Measurements from ENCODE around the gene SULF2. TPM values are rescaled to one million over a fixed set of nuclear protein-coding genes. Genes with fewer than 3 reads are reported as not detected.

Gene SULF2
- total RNA-seq, 1 experiment from 2014 or later: 0.69 TPM

GRCh38 chr20:47635256-47635655 is 150.0 kb downstream of the SULF2 start:
- Histone ChIP-seq H3K4me3 (ENCODE audit: low read depth, low read length, poor library complexity, severe bottlenecking) (no peak overlapping the region), H3K4me1 (ENCODE audit: insufficient read depth, low read length, poor library complexity, severe bottlenecking) (no peaks in the 10 kb centered on the region), H3K9me3 (ENCODE audit: low read depth, low read length, poor library complexity, severe bottlenecking) (no peaks in the 10 kb centered on the region), H3K27me3 (replicated peaks; ENCODE audit: insufficient read depth, low read depth, low read length, poor library complexity) (no peaks in the 10 kb centered on the region), H3K27ac (ENCODE audit: low read depth, low read length, poor library complexity, severe bottlenecking) (no peak overlapping the region), H3K36me3 (ENCODE audit: insufficient read depth, low read length, poor library complexity, severe bottlenecking) (peaks cover 14% of the 10 kb centered on the region)
- no TSS peak for BruUV-seq (replicated peaks)
- DNase-seq (ENCODE audit: low spot score): no peak
- TF ChIP-seq EZH2 (IDR thresholded peaks at IDR 0.05; ENCODE audit: borderline replicate concordance, low read depth, low read length, poor library complexity, severe bottlenecking): no peak
- TF ChIP-seq CTCF (conservative IDR thresholded peaks at IDR 0.05; ENCODE audit: low read depth, low read length): no peak
- ChIA-PET CTCF (interaction anchor here (0.7 kb wide), 1 partner anchor 91 kb away, joined by 3 read pairs; no protein-coding TSS in a partner anchor), POLR2A (ENCODE audit: low non-redundant PET) (no interaction called here)
- intact Hi-C loops (cut with micrococcal nuclease; ENCODE audit: unreplicated experiment): no loop called here

GRCh38 chr20:47631078-47631477 is 154.2 kb downstream of the SULF2 start:
- TF ChIP-seq EZH2 (IDR thresholded peaks at IDR 0.05; ENCODE audit: borderline replicate concordance, low read depth, low read length, poor library complexity, severe bottlenecking) (no peak), CTCF (conservative IDR thresholded peaks at IDR 0.05; ENCODE audit: low read depth, low read length) (no peak)
- POLR2A ChIA-PET (ENCODE audit: low non-redundant PET): no interaction called here
- no TSS peak for BruUV-seq (replicated peaks)
- DNase-seq (ENCODE audit: low spot score): no peak
- Histone ChIP-seq H3K36me3 (ENCODE audit: insufficient read depth, low read length, poor library complexity, severe bottlenecking) (peaks cover 7% of the 10 kb centered on the region), H3K27ac (ENCODE audit: low read depth, low read length, poor library complexity, severe bottlenecking) (no peak overlapping the region), H3K9me3 (ENCODE audit: low read depth, low read length, poor library complexity, severe bottlenecking) (no peaks in the 10 kb centered on the region), H3K4me3 (ENCODE audit: low read depth, low read length, poor library complexity, severe bottlenecking) (no peak overlapping the region), H3K27me3 (replicated peaks; ENCODE audit: insufficient read depth, low read depth, low read length, poor library complexity) (no peaks in the 10 kb centered on the region), H3K4me1 (ENCODE audit: insufficient read depth, low read length, poor library complexity, severe bottlenecking) (no peaks in the 10 kb centered on the region)
- intact Hi-C loops (cut with micrococcal nuclease; ENCODE audit: unreplicated experiment): no loop called here
- CTCF ChIA-PET: interaction anchor here (0.6 kb wide), 1 partner anchor 46 kb away, joined by 3 read pairs; no protein-coding TSS in a partner anchor

GRCh38 chr20:47629907-47630306 is 155.4 kb downstream of the SULF2 start:
- no peak overlapping the region for H3K4me3 ChIP-seq (ENCODE audit: low read depth, low read length, poor library complexity, severe bottlenecking)
- no peaks in the 10 kb centered on the region for H3K27me3 ChIP-seq (replicated peaks; ENCODE audit: insufficient read depth, low read depth, low read length, poor library complexity)
- POLR2A ChIA-PET (ENCODE audit: low non-redundant PET): no interaction called here
- intact Hi-C loops (cut with micrococcal nuclease; ENCODE audit: unreplicated experiment): loop anchor here (5.0 kb wide), 2 partner anchors 238 to 408 kb away; no protein-coding TSS in a partner anchor
- no peaks in the 10 kb centered on the region for H3K4me1 ChIP-seq (ENCODE audit: insufficient read depth, low read length, poor library complexity, severe bottlenecking)
- CTCF ChIA-PET: no interaction called here
- no peak overlapping the region for H3K27ac ChIP-seq (ENCODE audit: low read depth, low read length, poor library complexity, severe bottlenecking)
- DNase-seq (ENCODE audit: low spot score): no peak
- H3K36me3 ChIP-seq (ENCODE audit: insufficient read depth, low read length, poor library complexity, severe bottlenecking): peaks cover 4% of the 10 kb centered on the region
- BruUV-seq (replicated peaks): no TSS peak
- TF ChIP-seq CTCF (conservative IDR thresholded peaks at IDR 0.05; ENCODE audit: low read depth, low read length) (no peak), EZH2 (IDR thresholded peaks at IDR 0.05; ENCODE audit: borderline replicate concordance, low read depth, low read length, poor library complexity, severe bottlenecking) (no peak)
- no peaks in the 10 kb centered on the region for H3K9me3 ChIP-seq (ENCODE audit: low read depth, low read length, poor library complexity, severe bottlenecking)
